ENCODE results near the gene ZFP91.

- TF ChIP-seq TARDBP (IDR thresholded peaks at IDR 0.05) (no peak), ZNF384 (IDR thresholded peaks at IDR 0.05) (no peak), SP1 (IDR thresholded peaks at IDR 0.05) (no peak), FOXM1 (IDR thresholded peaks at IDR 0.05; ENCODE audit: borderline replicate concordance) (no peak), HDGF (IDR thresholded peaks at IDR 0.05; ENCODE audit: borderline replicate concordance) (no peak), ARNT (IDR thresholded peaks at IDR 0.05) (no peak)
- TF ChIP-seq, protein P1, sequence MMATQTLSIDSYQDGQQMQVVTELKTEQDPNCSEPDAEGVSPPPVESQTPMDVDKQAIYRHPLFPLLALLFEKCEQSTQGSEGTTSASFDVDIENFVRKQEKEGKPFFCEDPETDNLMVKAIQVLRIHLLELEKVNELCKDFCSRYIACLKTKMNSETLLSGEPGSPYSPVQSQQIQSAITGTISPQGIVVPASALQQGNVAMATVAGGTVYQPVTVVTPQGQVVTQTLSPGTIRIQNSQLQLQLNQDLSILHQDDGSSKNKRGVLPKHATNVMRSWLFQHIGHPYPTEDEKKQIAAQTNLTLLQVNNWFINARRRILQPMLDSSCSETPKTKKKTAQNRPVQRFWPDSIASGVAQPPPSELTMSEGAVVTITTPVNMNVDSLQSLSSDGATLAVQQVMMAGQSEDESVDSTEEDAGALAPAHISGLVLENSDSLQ (IDR thresholded peaks at IDR 0.05), result no peak
Measured at GRCh38 chr11:58656348-58656747, 77.5 kb downstream of the ZFP91 start.
